Measurements from ENCODE around the gene CCNL2.
"Not testable (repeated sequence)": the region's sequence is repeated elsewhere in the genome, so short reads cannot be mapped to it uniquely, and the experiment has no call there.

The CCNL2 gene

DNA sequence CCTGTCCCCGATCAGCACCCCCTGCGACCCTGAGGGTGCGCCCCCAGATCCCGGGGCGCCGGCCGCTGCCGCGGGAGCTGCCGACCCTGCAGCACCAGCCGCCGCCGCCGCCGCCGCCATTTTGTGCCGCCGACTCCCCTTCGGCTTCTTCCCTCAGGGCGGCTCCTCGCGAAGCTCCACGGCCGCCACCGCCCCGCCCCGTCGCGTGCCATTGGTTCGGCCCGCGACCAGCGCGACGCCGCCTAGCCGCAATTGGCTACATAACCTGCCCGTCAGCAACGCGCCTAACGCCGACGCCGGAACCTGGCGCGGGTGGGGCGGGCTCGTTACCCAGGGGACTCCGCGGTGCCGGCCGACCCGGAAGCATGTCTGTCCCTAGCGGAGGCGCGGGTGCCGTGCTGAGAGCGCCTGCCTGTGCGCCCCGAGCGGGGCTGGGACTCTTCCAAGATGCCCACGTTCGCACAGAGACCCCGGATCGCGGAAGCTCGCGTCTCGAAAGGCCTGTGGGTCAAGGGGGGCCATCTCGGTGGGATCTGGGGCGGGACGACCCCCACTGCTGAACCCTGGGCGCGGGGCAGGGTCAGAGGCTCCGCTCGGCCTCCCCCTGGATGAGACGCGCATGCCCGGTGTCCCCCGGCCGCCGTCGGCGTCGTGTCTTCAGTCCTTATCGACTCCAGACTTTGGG, at the start of gene CCNL2:
TSS of gene CCNL2 (minus strand) at position 149 of the 685 bp plus-strand sequence. CDS start at position 120, 29 bp downstream.
- H3K9me3 ChIP-seq: no peaks in the 10 kb centered on the region
- peak within 1 kb of the TSS; percentile 99 for H3K4me2 ChIP-seq
- peak within 1 kb of the TSS; percentile 97 for H3K27ac ChIP-seq
- peak within 1 kb of the TSS; percentile 99 for H3K4me3 ChIP-seq
- peaks cover 38% of the 10 kb centered on the region for H3K4me1 ChIP-seq
- peak within 1 kb of the TSS; percentile 99 for H3K9ac ChIP-seq
- peaks cover 82% of the 10 kb centered on the region for H3K36me3 ChIP-seq
- peaks cover 75% of the 10 kb centered on the region for H4K20me1 ChIP-seq
- no peaks in the 10 kb centered on the region for H3K27me3 ChIP-seq
- TF ChIP-seq Cebpa-rat (IDR thresholded peaks at IDR 0.05): no peak

DNA sequence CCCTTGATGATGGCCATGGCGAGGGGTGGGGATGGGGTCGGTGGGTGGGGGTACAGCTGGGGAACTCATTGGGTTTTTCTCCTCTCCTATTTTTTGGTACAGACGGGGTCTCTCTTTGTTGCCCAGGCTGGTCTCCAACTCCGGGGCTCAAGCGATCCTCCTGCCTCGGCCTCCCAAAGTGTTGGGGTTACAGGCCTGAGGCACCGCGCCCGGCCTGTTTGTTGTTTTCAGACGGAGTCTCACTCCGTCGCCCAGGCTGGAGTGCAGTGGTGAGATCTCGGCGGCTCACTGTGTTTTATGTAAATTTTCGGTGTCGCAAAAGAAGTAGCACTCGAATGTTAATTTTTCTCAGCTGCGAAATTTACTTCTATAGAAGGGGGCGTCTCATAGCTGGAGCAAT, 47.5 kb upstream of the CCNL2 start:
- not testable (repeated sequence) for H3K4me1 ChIP-seq, H3K4me3 ChIP-seq, H3K9ac ChIP-seq, H4K20me1 ChIP-seq, H3K36me3 ChIP-seq, H3K9me3 ChIP-seq, H3K4me2 ChIP-seq, H3K27ac ChIP-seq
- H3K27me3 ChIP-seq: peaks cover 11% of the 10 kb centered on the region; the same call in 1 of the 2 replicates

DNA sequence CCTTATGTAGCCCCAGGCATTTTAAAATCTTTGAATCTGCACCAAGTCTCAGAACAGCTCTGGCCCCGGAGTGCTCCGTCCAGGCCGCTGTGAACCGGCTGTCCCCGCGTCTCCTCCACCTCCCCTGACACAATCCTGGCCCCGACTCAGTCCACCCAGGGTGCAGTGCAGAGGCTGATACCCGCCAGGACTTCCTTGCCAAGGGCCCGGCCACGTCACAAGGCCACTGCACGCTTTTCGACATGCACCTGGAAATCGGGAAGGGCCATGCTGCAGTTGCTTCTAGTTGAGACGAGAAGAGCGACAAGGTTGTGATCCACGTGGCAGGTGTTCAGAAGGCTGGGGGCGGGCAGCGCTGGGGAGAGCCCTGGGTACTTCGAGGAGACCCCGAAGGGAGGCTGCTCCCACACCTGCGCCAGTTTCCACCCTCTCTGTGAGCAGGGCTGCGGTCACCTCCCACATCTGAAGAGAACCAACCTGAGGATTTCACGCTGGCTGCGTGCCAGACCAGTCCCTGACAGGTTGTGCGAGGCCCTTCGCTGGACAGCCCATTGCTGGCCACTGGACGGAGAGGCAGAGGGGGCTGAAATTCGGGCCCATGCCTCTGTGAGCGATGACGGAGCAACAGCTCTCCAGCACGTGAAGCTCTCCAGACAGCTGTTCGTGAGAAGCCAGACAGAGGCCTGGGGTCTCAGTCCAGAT, 43.1 kb upstream of the CCNL2 start:
- peaks cover 12% of the 10 kb centered on the region; the same call in 1 of the 2 replicates for H3K36me3 ChIP-seq
- H4K20me1 ChIP-seq: peaks cover 39% of the 10 kb centered on the region
- H3K4me3 ChIP-seq: no peak overlapping the region
- H3K9me3 ChIP-seq: no peaks in the 10 kb centered on the region
- TF ChIP-seq Cebpa-rat (IDR thresholded peaks at IDR 0.05): no peak
- peak overlapping the region; percentile 100 for H3K4me2 ChIP-seq
- peak overlapping the region; percentile 36; the same call in 1 of the 2 replicates for H3K9ac ChIP-seq
- no peaks in the 10 kb centered on the region for H3K27me3 ChIP-seq
- H3K27ac ChIP-seq: peak overlapping the region; percentile 39; the same call in 1 of the 2 replicates
- H3K4me1 ChIP-seq: peaks cover 53% of the 10 kb centered on the region

DNA sequence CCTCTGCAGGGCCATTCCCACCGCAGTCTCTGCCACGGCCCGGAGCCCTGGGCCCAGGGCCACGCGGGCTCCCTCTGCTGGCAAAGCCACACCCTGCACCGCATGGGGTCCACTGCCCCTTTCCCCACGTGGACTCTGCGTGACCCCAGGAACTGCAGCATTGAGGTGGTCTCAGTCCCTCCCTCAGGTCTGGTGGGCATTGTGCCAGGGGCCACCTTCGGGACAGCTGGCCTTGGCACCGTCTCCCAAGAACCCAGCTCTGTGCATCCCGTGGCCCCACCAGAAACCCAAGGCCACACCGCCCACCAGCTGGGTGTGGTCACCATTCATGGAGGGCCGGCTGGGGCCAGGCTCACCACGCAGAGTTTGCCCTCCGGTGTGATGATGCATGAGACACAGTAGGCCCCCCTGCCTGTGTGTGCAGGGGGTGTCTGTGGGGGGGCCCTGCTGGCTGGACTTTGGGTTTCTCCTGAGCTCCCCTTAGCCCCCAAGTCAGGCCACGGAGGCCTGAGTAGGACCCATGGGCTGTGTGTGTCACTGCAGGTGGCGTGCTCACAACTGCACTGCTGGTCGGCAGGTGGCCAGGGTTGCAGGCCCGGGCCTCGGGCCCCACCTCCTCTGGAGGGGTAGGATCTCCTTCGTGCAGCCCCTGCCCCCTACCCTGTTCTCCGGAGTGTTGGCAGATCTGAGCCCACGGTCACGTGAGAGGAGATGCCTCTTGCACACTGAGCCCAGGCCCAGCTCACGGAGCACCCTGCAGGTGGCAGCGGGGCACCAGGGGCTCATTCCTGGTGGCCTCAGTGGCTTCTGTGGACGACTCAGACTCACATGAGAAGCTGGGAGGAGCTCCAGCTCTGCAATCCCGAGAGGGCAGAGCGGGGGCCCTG, 42.1 kb upstream of the CCNL2 start:
- Histone ChIP-seq H3K9me3 (no peaks in the 10 kb centered on the region), H4K20me1 (peaks cover 49% of the 10 kb centered on the region), H3K4me1 (peaks cover 63% of the 10 kb centered on the region), H3K4me3 (no peak overlapping the region), H3K36me3 (peaks cover 12% of the 10 kb centered on the region; the same call in 1 of the 2 replicates), H3K4me2 (peak overlapping the region; percentile 100), H3K27ac (peak overlapping the region; percentile 39), H3K9ac (peak overlapping the region; percentile 36; the same call in 1 of the 2 replicates), H3K27me3 (no peaks in the 10 kb centered on the region)
- TF ChIP-seq Cebpa-rat (IDR thresholded peaks at IDR 0.05): no peak

DNA sequence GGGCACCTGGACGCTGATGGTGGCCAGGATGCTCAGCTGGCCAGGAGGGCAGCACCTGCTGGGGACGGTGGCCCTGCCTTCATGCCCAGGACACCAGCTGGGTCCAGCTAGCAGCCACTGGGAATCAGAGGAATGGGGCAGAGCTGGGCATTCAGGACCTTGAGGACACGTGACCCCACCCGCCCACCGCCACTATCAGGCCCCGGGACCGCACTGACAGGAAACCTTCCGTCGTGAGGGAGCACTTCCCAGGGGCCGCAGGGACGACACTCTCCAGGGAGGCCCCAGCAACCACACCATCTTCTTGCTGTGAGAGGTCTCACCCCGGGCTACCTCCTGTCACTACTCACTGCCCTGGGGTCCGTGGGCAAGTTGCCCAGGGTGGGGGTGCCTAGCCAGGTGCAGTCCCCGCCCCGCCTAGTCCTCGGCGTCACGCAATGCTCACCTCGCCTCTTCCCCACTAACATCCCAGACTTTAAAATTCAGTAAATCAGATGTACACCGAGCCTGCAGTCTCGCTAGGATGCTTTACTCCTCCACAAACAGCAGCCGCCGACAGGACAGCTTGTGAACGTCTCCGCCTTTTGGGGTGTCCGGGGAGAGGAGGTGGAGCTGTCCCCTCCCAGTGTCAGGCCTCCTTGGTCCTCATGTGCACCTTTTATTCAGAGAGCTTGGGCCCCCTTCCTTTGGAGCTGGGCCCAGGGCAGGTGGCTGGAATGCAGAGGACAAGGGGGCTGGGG, 41.3 kb upstream of the CCNL2 start:
- no peak overlapping the region for H3K4me3 ChIP-seq
- peaks cover 53% of the 10 kb centered on the region for H4K20me1 ChIP-seq
- H3K27me3 ChIP-seq: no peaks in the 10 kb centered on the region
- H3K9ac ChIP-seq: peak overlapping the region; percentile 24; the same call in 1 of the 2 replicates
- H3K9me3 ChIP-seq: no peaks in the 10 kb centered on the region
- TF ChIP-seq Cebpa-rat (IDR thresholded peaks at IDR 0.05): no peak
- peaks cover 67% of the 10 kb centered on the region for H3K4me1 ChIP-seq
- peak overlapping the region; percentile 100 for H3K4me2 ChIP-seq
- H3K36me3 ChIP-seq: peaks cover 12% of the 10 kb centered on the region; the same call in 1 of the 2 replicates
- H3K27ac ChIP-seq: peak overlapping the region; percentile 38; the same call in 1 of the 2 replicates

DNA sequence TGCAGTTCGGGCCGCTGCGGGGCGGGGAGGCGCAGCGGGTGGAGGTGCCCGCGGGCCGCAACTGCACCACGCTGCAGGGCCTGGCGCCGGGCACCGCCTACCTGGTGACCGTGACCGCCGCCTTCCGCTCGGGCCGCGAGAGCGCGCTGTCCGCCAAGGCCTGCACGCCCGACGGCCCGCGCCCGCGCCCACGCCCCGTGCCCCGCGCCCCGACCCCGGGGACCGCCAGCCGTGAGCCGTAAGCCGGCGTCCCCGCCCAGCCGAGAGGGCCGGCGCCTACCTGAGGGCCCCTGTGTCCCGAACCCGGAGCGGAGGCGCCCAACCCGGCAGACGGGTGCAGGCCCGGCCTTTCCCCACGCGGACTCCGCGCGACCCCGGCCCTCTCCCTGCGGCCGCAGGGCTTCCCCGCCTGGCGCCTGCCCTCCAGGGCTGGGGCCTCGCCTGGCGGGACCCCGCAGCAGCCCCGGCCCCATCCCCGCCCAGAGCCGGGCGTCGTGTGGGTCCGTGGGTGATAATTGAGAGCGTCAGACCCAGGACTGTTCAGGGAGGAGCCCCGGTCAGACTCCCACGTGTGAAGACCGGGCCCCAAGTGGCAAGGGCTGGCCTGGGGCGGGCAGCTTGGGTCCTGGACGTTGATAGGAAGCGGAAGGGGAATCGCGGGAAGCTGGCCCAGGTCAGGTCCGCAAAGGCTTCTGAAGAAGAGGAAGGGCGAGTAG, 40.6 kb upstream of the CCNL2 start:
- peaks cover 74% of the 10 kb centered on the region for H3K4me1 ChIP-seq
- H3K4me3 ChIP-seq: no peak overlapping the region
- H3K27ac ChIP-seq: peak overlapping the region; percentile 38; the same call in 1 of the 2 replicates
- TF ChIP-seq Cebpa-rat (IDR thresholded peaks at IDR 0.05): no peak
- H3K9me3 ChIP-seq: no peaks in the 10 kb centered on the region
- peaks cover 53% of the 10 kb centered on the region for H4K20me1 ChIP-seq
- H3K4me2 ChIP-seq: peak overlapping the region; percentile 100
- peaks cover 12% of the 10 kb centered on the region; the same call in 1 of the 2 replicates for H3K36me3 ChIP-seq
- H3K27me3 ChIP-seq: no peaks in the 10 kb centered on the region
- peak overlapping the region; percentile 24; the same call in 1 of the 2 replicates for H3K9ac ChIP-seq

DNA sequence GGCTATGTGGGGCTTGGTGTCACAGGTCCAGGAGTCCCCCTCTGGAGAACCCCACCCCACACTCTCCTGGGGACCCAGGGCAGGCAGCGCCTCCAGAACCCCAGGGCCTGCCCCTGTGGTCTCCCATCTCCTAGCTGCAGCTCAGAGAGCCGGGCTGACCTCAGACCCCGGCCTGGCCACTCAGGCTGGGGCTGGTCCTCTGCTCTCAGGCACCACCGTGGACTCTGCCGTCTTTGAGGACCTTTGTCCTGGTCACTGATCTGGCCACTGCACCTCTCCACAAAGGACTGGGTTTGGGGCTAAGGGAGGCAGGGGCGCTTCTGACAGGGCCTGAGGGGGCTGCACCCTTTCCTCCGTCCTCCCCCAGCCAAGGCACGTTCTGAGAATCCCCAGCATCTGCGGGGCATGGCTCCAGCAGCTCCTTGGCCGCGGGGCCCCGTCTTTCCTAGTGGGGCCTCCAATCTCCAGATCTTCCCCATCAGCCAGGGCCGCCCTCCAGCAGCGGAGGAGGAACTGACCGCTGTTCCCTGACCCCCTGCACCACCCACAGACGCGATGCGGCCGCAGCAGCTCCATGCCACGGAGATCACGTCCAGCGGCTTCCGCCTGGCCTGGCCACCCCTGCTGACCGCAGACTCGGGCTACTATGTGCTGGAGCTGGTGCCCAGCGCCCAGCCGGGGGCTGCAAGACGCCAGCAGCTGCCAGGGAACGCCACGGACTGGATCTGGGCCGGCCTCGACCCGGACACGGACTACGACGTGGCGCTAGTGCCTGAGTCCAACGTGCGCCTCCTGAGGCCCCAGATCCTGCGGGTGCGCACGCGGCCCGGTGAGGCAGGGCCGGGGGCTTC, 39.6 kb upstream of the CCNL2 start:
- peak overlapping the region; percentile 94 for H3K27ac ChIP-seq
- H3K4me1 ChIP-seq: peaks cover 84% of the 10 kb centered on the region
- peaks cover 12% of the 10 kb centered on the region; the same call in 1 of the 2 replicates for H3K36me3 ChIP-seq

More for the DNA sequence above, 39.6 kb upstream of the CCNL2 start:
- no peaks in the 10 kb centered on the region for H3K9me3 ChIP-seq
- H4K20me1 ChIP-seq: peaks cover 53% of the 10 kb centered on the region
- no peaks in the 10 kb centered on the region for H3K27me3 ChIP-seq
- peak overlapping the region; percentile 75 for H3K4me3 ChIP-seq
- H3K9ac ChIP-seq: peak overlapping the region; percentile 82
- peak overlapping the region; percentile 100 for H3K4me2 ChIP-seq
- no peak for TF ChIP-seq Cebpa-rat (IDR thresholded peaks at IDR 0.05)
